ENCODE data around the gene ACSL4. TPM values are rescaled to one million over a fixed set of nuclear protein-coding genes. Genes with fewer than 3 reads are reported as not detected.
A peak's percentile ranks its signal among the peaks of the same experiment; 100 is the strongest.
"Not testable (repeated sequence)": the region's sequence is repeated elsewhere in the genome, so short reads cannot be mapped to it uniquely, and the experiment has no call there.

Gene ACSL4
- total RNA-seq, 1 experiment from 2014 or later, result 85.8 TPM

DNA sequence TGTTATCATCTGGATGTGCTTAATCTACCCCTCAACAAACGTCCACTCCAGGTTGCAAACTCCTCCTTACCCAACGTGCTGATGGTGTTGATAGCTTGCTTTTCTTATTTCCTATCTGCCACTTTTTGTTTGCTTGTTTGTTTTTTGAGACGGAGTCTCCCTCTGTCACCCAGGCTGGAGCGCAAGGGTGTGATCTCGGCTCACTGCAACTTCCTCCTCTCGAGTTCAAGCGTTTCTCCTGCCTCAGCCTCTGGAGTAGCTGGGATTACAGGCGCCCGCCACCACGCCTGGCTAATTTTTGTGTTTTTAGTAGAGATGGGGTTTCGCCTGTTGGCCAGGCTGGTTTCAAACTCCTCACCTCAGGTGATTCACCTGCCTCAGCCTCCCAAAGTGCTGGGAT, 7.8 kb upstream of the ACSL4 start:
- H3K9me3 ChIP-seq (ENCODE audit: low read length); H3K36me3 ChIP-seq (ENCODE audit: insufficient read depth, low read length); H3K4me2 ChIP-seq (ENCODE audit: low read depth, low read length, poor library complexity, severe bottlenecking); H2AFZ ChIP-seq (ENCODE audit: low read length); H3K4me1 ChIP-seq (ENCODE audit: low read length); H4K20me1 ChIP-seq (ENCODE audit: insufficient read depth, low read depth, low read length); H3K27me3 ChIP-seq (ENCODE audit: low read length); H3K79me2 ChIP-seq (ENCODE audit: low read length); H3K9me2 ChIP-seq (replicated peaks; ENCODE audit: insufficient read depth, low read length); H3K27ac ChIP-seq (ENCODE audit: low read length); H3K9ac ChIP-seq (ENCODE audit: low read length); DNase-seq; H3K4me3 ChIP-seq (ENCODE audit: low read length): not testable (repeated sequence)

- H3K27me3 ChIP-seq (ENCODE audit: low read length), result no peaks in the 10 kb centered on the region
- H3K4me2 ChIP-seq (ENCODE audit: low read depth, low read length, poor library complexity, severe bottlenecking), result no peak overlapping the region
- H3K9ac ChIP-seq (ENCODE audit: low read length), result no peak overlapping the region
- no peaks in the 10 kb centered on the region for H3K79me2 ChIP-seq (ENCODE audit: low read length)
- DNase-seq, result no peak
- H3K27ac ChIP-seq (ENCODE audit: low read length), result no peak overlapping the region
- H3K9me3 ChIP-seq (ENCODE audit: low read length), result no peaks in the 10 kb centered on the region
- H3K4me3 ChIP-seq (ENCODE audit: low read length), result no peak overlapping the region
- no peaks in the 10 kb centered on the region for H3K9me2 ChIP-seq (replicated peaks; ENCODE audit: insufficient read depth, low read length)
- no peaks in the 10 kb centered on the region for H3K36me3 ChIP-seq (ENCODE audit: insufficient read depth, low read length)
- no peaks in the 10 kb centered on the region for H4K20me1 ChIP-seq (ENCODE audit: insufficient read depth, low read depth, low read length)
- H3K4me1 ChIP-seq (ENCODE audit: low read length), result peaks cover 9% of the 10 kb centered on the region; the same call in 1 of the 2 replicates
- no peak overlapping the region for H2AFZ ChIP-seq (ENCODE audit: low read length)
These were observed 7.4 kb upstream of the ACSL4 start for GRCh38 chrX:109740433-109740809.

DNA sequence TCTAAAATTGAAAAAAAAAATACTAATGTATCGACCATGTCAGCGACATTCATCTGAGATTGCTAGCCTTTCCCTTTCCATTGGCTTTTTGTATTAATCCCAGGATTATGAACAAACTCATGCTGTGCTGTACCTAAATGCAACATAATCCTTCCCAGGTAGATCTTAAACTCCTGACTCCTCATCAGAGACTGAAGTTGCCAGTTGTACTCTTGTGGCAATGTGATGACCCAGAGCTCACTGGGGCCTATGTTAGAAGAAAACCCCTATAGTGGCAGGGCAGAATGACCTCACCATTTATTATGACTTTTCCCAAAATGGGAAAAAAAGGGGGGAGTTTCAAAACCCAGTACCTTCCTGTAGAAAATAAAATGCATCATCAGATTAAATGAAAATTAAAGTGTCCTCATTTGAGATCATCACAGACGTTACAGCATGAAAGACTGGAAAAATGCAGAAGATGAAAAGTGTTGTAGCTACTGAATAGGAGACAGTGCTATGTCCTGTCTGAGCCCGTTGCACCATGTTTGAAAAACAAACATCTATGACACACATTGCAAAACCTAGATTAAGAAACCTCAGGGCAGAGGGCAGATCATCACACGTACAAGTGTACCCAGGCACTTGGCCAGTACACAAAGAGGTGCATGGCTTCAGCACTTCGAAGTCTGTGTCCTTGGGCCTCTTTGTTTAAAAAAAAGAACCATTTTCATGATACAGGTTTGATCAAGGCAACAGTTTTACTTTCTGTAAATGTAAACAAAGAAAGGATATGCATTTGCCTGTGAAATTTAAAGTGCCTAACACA, 6.8 kb upstream of the ACSL4 start:
- H3K9me2 ChIP-seq (replicated peaks; ENCODE audit: insufficient read depth, low read length), result no peaks in the 10 kb centered on the region
- H3K36me3 ChIP-seq (ENCODE audit: insufficient read depth, low read length), result no peaks in the 10 kb centered on the region
- H3K27ac ChIP-seq (ENCODE audit: low read length), result no peak overlapping the region
- H3K79me2 ChIP-seq (ENCODE audit: low read length), result no peaks in the 10 kb centered on the region
- H3K9me3 ChIP-seq (ENCODE audit: low read length), result no peaks in the 10 kb centered on the region
- H3K4me3 ChIP-seq (ENCODE audit: low read length), result no peak overlapping the region
- H4K20me1 ChIP-seq (ENCODE audit: insufficient read depth, low read depth, low read length), result no peaks in the 10 kb centered on the region
- peaks cover 13% of the 10 kb centered on the region for H3K4me1 ChIP-seq (ENCODE audit: low read length)
- H3K27me3 ChIP-seq (ENCODE audit: low read length), result no peaks in the 10 kb centered on the region
- H3K9ac ChIP-seq (ENCODE audit: low read length), result no peak overlapping the region
- no peak overlapping the region for H2AFZ ChIP-seq (ENCODE audit: low read length)
- no peak overlapping the region for H3K4me2 ChIP-seq (ENCODE audit: low read depth, low read length, poor library complexity, severe bottlenecking)
- DNase-seq, result no peak

GRCh38 chrX:109735202-109735744, 2.2 kb upstream of the ACSL4 start:
- Histone ChIP-seq H3K9ac (ENCODE audit: low read length) (no peak overlapping the region), H3K79me2 (ENCODE audit: low read length) (peaks cover 27% of the 10 kb centered on the region), H3K9me2 (replicated peaks; ENCODE audit: insufficient read depth, low read length) (no peaks in the 10 kb centered on the region), H3K27ac (ENCODE audit: low read length) (no peak overlapping the region), H4K20me1 (ENCODE audit: insufficient read depth, low read depth, low read length) (no peaks in the 10 kb centered on the region), H3K36me3 (ENCODE audit: insufficient read depth, low read length) (no peaks in the 10 kb centered on the region), H3K4me1 (ENCODE audit: low read length) (peaks cover 17% of the 10 kb centered on the region), H3K4me3 (ENCODE audit: low read length) (no peak overlapping the region), H3K9me3 (ENCODE audit: low read length) (no peaks in the 10 kb centered on the region), H3K4me2 (ENCODE audit: low read depth, low read length, poor library complexity, severe bottlenecking) (no peak overlapping the region), H3K27me3 (ENCODE audit: low read length) (no peaks in the 10 kb centered on the region), H2AFZ (ENCODE audit: low read length) (no peak overlapping the region)
- DNase-seq, result no peak

- no peak for DNase-seq
- H3K4me2 ChIP-seq (ENCODE audit: low read depth, low read length, poor library complexity, severe bottlenecking), result peak overlapping the region; percentile 78
- peaks cover 43% of the 10 kb centered on the region for H3K79me2 ChIP-seq (ENCODE audit: low read length)
- no peak overlapping the region for H3K27ac ChIP-seq (ENCODE audit: low read length)
- 0 out of 2 replicates have a peak overlapping the region, but pooled peaks have one; percentile 77 for H2AFZ ChIP-seq (ENCODE audit: low read length)
- no peaks in the 10 kb centered on the region for H3K27me3 ChIP-seq (ENCODE audit: low read length)
- peak overlapping the region; percentile 74 for H3K9ac ChIP-seq (ENCODE audit: low read length)
- H3K9me3 ChIP-seq (ENCODE audit: low read length), result no peaks in the 10 kb centered on the region
- peak overlapping the region; percentile 68 for H3K4me3 ChIP-seq (ENCODE audit: low read length)
- H3K36me3 ChIP-seq (ENCODE audit: insufficient read depth, low read length), result peaks cover under 1% of the 10 kb centered on the region; the same call in 1 of the 2 replicates
- no peaks in the 10 kb centered on the region for H4K20me1 ChIP-seq (ENCODE audit: insufficient read depth, low read depth, low read length)
- H3K4me1 ChIP-seq (ENCODE audit: low read length), result peaks cover 17% of the 10 kb centered on the region
- H3K9me2 ChIP-seq (replicated peaks; ENCODE audit: insufficient read depth, low read length), result no peaks in the 10 kb centered on the region
These were observed 591 bp upstream of the ACSL4 start for GRCh38 chrX:109733613-109734083.

DNA sequence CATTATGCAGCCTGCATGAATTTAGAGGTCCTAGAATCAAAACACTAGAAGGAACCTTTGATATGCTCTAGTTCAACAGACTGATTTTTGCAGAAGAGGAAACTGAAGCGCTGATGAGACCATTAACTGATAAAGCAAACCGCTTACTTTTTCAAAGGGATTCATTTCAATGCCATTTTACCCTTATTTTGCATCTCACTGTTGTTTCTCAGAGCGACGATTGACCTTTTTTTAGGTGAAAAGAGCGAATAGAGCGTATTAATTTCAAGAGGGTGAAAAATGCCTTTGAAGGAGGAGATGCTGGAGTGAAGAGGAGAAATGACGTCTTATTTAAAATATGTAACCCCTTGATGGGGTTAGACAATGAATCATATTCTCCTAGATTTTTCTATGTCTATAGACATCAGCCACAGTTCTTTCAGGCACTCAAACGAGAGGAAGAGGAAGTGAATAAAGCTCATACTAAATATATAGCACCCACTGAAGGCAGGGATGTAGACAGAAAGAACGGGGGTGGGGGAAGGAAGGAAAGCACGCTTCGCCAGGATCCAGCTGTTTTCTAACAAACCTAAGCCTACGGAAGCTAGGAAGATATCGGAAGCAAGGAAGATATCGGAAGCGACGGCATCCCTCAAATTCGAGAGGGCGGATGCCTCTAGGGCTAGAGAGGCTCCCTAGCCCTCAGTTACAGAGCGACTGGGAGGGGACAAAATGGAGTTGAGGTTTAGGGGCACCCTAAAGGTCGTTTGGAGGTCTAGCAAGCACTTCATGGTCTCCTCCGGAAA, 848 bp downstream of the ACSL4 start:
- H4K20me1 ChIP-seq (ENCODE audit: insufficient read depth, low read depth, low read length), result no peaks in the 10 kb centered on the region
- H3K9ac ChIP-seq (ENCODE audit: low read length), result peak overlapping the region; percentile 94
- no peak overlapping the region for H2AFZ ChIP-seq (ENCODE audit: low read length)
- H3K9me3 ChIP-seq (ENCODE audit: low read length), result no peaks in the 10 kb centered on the region
- peak overlapping the region; percentile 82 for H3K4me3 ChIP-seq (ENCODE audit: low read length)
- H3K36me3 ChIP-seq (ENCODE audit: insufficient read depth, low read length), result peaks cover 10% of the 10 kb centered on the region; the same call in 1 of the 2 replicates
- peaks cover 57% of the 10 kb centered on the region for H3K79me2 ChIP-seq (ENCODE audit: low read length)
- no peaks in the 10 kb centered on the region for H3K27me3 ChIP-seq (ENCODE audit: low read length)
- H3K27ac ChIP-seq (ENCODE audit: low read length), result peak overlapping the region; percentile 75
- H3K9me2 ChIP-seq (replicated peaks; ENCODE audit: insufficient read depth, low read length), result no peaks in the 10 kb centered on the region
- peak; percentile 75 for DNase-seq
- peak overlapping the region; percentile 68 for H3K4me2 ChIP-seq (ENCODE audit: low read depth, low read length, poor library complexity, severe bottlenecking)
- H3K4me1 ChIP-seq (ENCODE audit: low read length), result peaks cover 17% of the 10 kb centered on the region

DNA sequence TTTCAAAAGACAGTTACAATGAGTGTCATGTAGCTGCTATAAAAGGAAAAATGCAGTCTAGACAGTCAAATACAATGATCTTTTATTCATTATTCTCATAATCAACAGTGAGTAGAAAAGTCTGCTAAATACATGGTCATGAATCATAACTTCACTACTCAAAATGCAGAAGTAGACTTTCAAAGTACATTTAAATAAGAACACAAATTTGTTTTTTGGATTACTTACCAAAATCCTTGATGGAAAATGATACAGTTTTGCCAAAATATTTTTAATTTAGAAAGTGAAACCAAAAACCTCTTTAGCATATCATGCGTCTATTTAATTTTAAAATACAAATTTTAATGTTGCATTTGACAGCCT, 4.9 kb downstream of the ACSL4 start:
- H3K9me2 ChIP-seq (replicated peaks; ENCODE audit: insufficient read depth, low read length), result no peaks in the 10 kb centered on the region
- H3K9ac ChIP-seq (ENCODE audit: low read length), result no peak overlapping the region
- H4K20me1 ChIP-seq (ENCODE audit: insufficient read depth, low read depth, low read length), result no peaks in the 10 kb centered on the region
- peaks cover 11% of the 10 kb centered on the region; the same call in 1 of the 2 replicates for H3K4me1 ChIP-seq (ENCODE audit: low read length)
- peaks cover 10% of the 10 kb centered on the region; the same call in 1 of the 2 replicates for H3K36me3 ChIP-seq (ENCODE audit: insufficient read depth, low read length)
- no peak overlapping the region for H3K4me3 ChIP-seq (ENCODE audit: low read length)
- no peaks in the 10 kb centered on the region for H3K9me3 ChIP-seq (ENCODE audit: low read length)
- peaks cover 87% of the 10 kb centered on the region for H3K79me2 ChIP-seq (ENCODE audit: low read length)
- H3K27me3 ChIP-seq (ENCODE audit: low read length), result no peaks in the 10 kb centered on the region
- no peak for DNase-seq
- H2AFZ ChIP-seq (ENCODE audit: low read length), result no peak overlapping the region
- H3K27ac ChIP-seq (ENCODE audit: low read length), result no peak overlapping the region
- no peak overlapping the region for H3K4me2 ChIP-seq (ENCODE audit: low read depth, low read length, poor library complexity, severe bottlenecking)

DNA sequence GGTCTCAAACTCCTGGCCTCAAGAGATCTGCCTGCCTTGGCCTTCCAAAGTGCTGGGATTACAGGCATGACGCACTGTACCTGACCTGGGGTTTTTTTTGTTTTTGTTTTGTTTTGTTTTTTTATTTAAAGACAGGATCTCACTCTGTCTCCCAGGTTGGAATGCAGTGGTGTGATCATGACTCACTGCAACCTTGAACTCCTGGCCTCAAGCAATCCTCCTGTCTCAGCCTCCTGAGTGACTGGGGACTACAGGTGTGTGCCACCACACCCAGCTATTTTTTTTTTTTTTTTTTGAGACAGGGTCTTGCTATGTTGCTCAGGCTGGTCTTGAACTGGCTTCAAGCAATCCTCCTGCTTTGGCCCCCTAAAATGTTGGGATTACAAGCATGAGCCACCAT, 8.1 kb downstream of the ACSL4 start:
- H3K9me2 ChIP-seq (replicated peaks; ENCODE audit: insufficient read depth, low read length); H3K27ac ChIP-seq (ENCODE audit: low read length); H3K4me2 ChIP-seq (ENCODE audit: low read depth, low read length, poor library complexity, severe bottlenecking); H4K20me1 ChIP-seq (ENCODE audit: insufficient read depth, low read depth, low read length); DNase-seq; H3K9me3 ChIP-seq (ENCODE audit: low read length); H3K9ac ChIP-seq (ENCODE audit: low read length); H2AFZ ChIP-seq (ENCODE audit: low read length); H3K27me3 ChIP-seq (ENCODE audit: low read length); H3K4me3 ChIP-seq (ENCODE audit: low read length); H3K36me3 ChIP-seq (ENCODE audit: insufficient read depth, low read length): not testable (repeated sequence)
- H3K79me2 ChIP-seq (ENCODE audit: low read length), result peaks cover 86% of the 10 kb centered on the region
- H3K4me1 ChIP-seq (ENCODE audit: low read length), result peaks cover 17% of the 10 kb centered on the region
